Type B pancreatic cell (in vitro differentiated cells): ENCODE data around the gene OXCT2. TPM values are rescaled to one million over a fixed set of nuclear protein-coding genes. Genes with fewer than 3 reads are reported as not detected.

Experiments used
- DNase-seq: peaks from one replicate; pipeline ENCODE4 v3.0.0; 2021; ENCODE audit warnings: mixed read lengths; ENCODE audit not compliant: unreplicated experiment; ENCODE audit errors: extremely low spot score
- H3K27ac Mint-ChIP-seq: 2 replicates; pipeline ENCODE4 v1.8.0; 2021; ENCODE audit warnings: mild to moderate bottlenecking, mixed read lengths
- H3K27me3 Mint-ChIP-seq: 2 replicates; pipeline ENCODE4 v1.8.0; 2021; ENCODE audit warnings: mixed read lengths
- H3K36me3 Mint-ChIP-seq: 2 replicates; pipeline ENCODE4 v1.8.0; 2021; ENCODE audit warnings: mixed read lengths
- H3K4me1 Mint-ChIP-seq: one replicate; pipeline ENCODE4 v1.8.0; 2021; ENCODE audit warnings: mixed read lengths; ENCODE audit not compliant: unreplicated experiment
- H3K4me3 Mint-ChIP-seq: 2 replicates; pipeline ENCODE4 v1.8.0; 2021; ENCODE audit warnings: mild to moderate bottlenecking, mixed read lengths
- H3K9me3 Mint-ChIP-seq: 2 replicates; pipeline ENCODE4 v1.8.0; 2021; ENCODE audit warnings: mixed read lengths
- CTCF ChIP-seq: fragments of 200-600 bp; sonication (generic); conservative IDR thresholded peaks from 2 replicates; pipeline ENCODE4 v1.5.0; 2021; ENCODE audit warnings: antibody characterized with exemption, mild to moderate bottlenecking
- total RNA-seq: library from RNA; stranded (reverse); gene quantifications from 2 replicates; pipeline ENCODE4 v1.2.1, GENCODE V29; 2021; ENCODE audit warnings: low replicate concordance

The OXCT2 gene
- total RNA-seq, 1 donor from 2014 or later = 0.65 TPM

GRCh38 chr1:39808784-39809517 is 37.8 kb upstream of the OXCT2 start:
- peaks cover 9% of the 10 kb centered on the region for H3K27me3 Mint-ChIP-seq
- no peaks in the 10 kb centered on the region for H3K36me3 Mint-ChIP-seq
- no peak overlapping the region for H3K27ac Mint-ChIP-seq
- H3K4me1 Mint-ChIP-seq = no peaks in the 10 kb centered on the region
- no peak overlapping the region for H3K4me3 Mint-ChIP-seq
- DNase-seq = no peak
- H3K9me3 Mint-ChIP-seq = peaks cover 5% of the 10 kb centered on the region
- no peak for TF ChIP-seq CTCF

GRCh38 chr1:39805385-39805784 is 34.2 kb upstream of the OXCT2 start:
- Mint-ChIP-seq H3K27me3 (peaks cover 4% of the 10 kb centered on the region), H3K27ac (no peak overlapping the region), H3K4me1 (no peaks in the 10 kb centered on the region), H3K4me3 (no peak overlapping the region), H3K9me3 (peaks cover 5% of the 10 kb centered on the region), H3K36me3 (no peaks in the 10 kb centered on the region)
- no peak for DNase-seq
- no peak for TF ChIP-seq CTCF

- no peak overlapping the region for H3K27ac Mint-ChIP-seq
- no peaks in the 10 kb centered on the region for H3K4me1 Mint-ChIP-seq
- no peak for TF ChIP-seq CTCF
- H3K9me3 Mint-ChIP-seq = peaks cover 5% of the 10 kb centered on the region
- no peak overlapping the region for H3K4me3 Mint-ChIP-seq
- no peak for DNase-seq
- peaks cover 7% of the 10 kb centered on the region for H3K27me3 Mint-ChIP-seq
- H3K36me3 Mint-ChIP-seq = no peaks in the 10 kb centered on the region
Observed at GRCh38 chr1:39802496-39803260, 31.5 kb upstream of the OXCT2 start.

- no peak overlapping the region for H3K4me3 Mint-ChIP-seq
Observed at GRCh38 chr1:39800471-39800835, 29.3 kb upstream of the OXCT2 start.

More at GRCh38 chr1:39800471-39800835, 29.3 kb upstream of the OXCT2 start:
- no peak for TF ChIP-seq CTCF
- no peak overlapping the region for H3K27ac Mint-ChIP-seq
- no peak for DNase-seq
- peaks cover 5% of the 10 kb centered on the region for H3K9me3 Mint-ChIP-seq
- H3K27me3 Mint-ChIP-seq = peaks cover 14% of the 10 kb centered on the region
- no peaks in the 10 kb centered on the region for H3K36me3 Mint-ChIP-seq
- no peaks in the 10 kb centered on the region for H3K4me1 Mint-ChIP-seq
